HEK293 (cell line): Measurements from ENCODE around the gene TMEM81.
A peak's percentile ranks its signal among the peaks of the same experiment; 100 is the strongest.

ENCODE experiments used
- CTCF ChIA-PET: fragments of 350-600 bp; formaldehyde crosslinking; extraction: SDS; loops from one replicate; lab custom pipeline; 2021; ENCODE audit warnings: antibody characterized with exemption; lab: Yijun Ruan, JAX
- POLR2A ChIA-PET: fragments of 300-600 bp; formaldehyde crosslinking; extraction: SDS; loops from one replicate; lab custom pipeline; 2020; ENCODE audit warnings: antibody characterized with exemption, inconsistent platforms; lab: Yijun Ruan, JAX
- H3K27ac ChIP-seq: fragments of 200-500 bp; sonication (Bioruptor generic); 2 replicates; pipeline ENCODE4 v1.5.1; 2014; ENCODE audit warnings: low read depth, low read length, control low read depth, inconsistent platforms; ENCODE audit errors: extremely low read depth
- H3K36me3 ChIP-seq, 2 experiments: fragments of 200-500 bp in 1 of 2; sonication (Bioruptor generic) in 1 of 2; 1 replicate in 1 of 2; 2 replicates in 1 of 2; pipeline ENCODE4 v1.5.1; 2014 to 2017; ENCODE audit warnings: inconsistent platforms in 2 of 2, low read length in 2 of 2; ENCODE audit not compliant: control insufficient read depth in 2 of 2, insufficient read depth in 1 of 2
- H3K4me1 ChIP-seq: fragments of 200-500 bp; sonication (Bioruptor generic); 2 replicates; pipeline ENCODE4 v1.5.1; 2014; ENCODE audit warnings: mild to moderate bottlenecking, low read length, inconsistent platforms; ENCODE audit not compliant: control insufficient read depth, insufficient read depth
- H3K4me3 ChIP-seq: 2 replicates; pipeline ENCODE4 v1.5.1; 2011; ENCODE audit warnings: low read depth, mild to moderate bottlenecking, control low read depth, low read length, moderate library complexity
- H3K9me3 ChIP-seq: fragments of 200-500 bp; sonication (Bioruptor generic); 2 replicates; pipeline ENCODE4 v1.5.1; 2014; ENCODE audit warnings: low read depth, low read length, inconsistent platforms; ENCODE audit not compliant: control insufficient read depth, insufficient read depth
- EGR2 ChIP-seq: fragments of 450-650 bp; formaldehyde crosslinking; IDR thresholded peaks from 2 replicates; pipeline ENCODE4 v1.5.1; 2016; ENCODE audit warnings: low read depth, missing biosample characterization, missing genetic modification characterization
- GFI1B ChIP-seq: fragments of 450-650 bp; formaldehyde crosslinking; IDR thresholded peaks from 2 replicates; pipeline ENCODE4 v1.5.1; 2016; ENCODE audit warnings: missing biosample characterization, missing genetic modification characterization
- HOXD13 ChIP-seq: sonication (generic); formaldehyde crosslinking; IDR thresholded peaks from 2 replicates; pipeline ENCODE4 v1.8.0; 2022; ENCODE audit warnings: missing genetic modification reagents, borderline replicate concordance
- KLF10 ChIP-seq: fragments of 450-650 bp; IDR thresholded peaks from 2 replicates; pipeline ENCODE4 v1.5.1; 2018; ENCODE audit warnings: missing biosample characterization, mild to moderate bottlenecking, missing genetic modification characterization
- KLF17 ChIP-seq: fragments of 450-650 bp; formaldehyde crosslinking; IDR thresholded peaks from 2 replicates; pipeline ENCODE4 v1.5.1; 2016; ENCODE audit warnings: missing biosample characterization, missing genetic modification characterization
- TRIM28 ChIP-seq: IDR thresholded peaks from 2 replicates; pipeline ENCODE4 v1.6.1; 2011; ENCODE audit warnings: low read length, control low read depth, borderline replicate concordance
- ZBTB11 ChIP-seq: fragments of 450-650 bp; formaldehyde crosslinking; conservative IDR thresholded peaks from 2 replicates; pipeline ENCODE4 v1.5.1; 2016; ENCODE audit warnings: low read depth, missing biosample characterization, missing genetic modification characterization
- ZFP3 ChIP-seq: fragments of 450-650 bp; formaldehyde crosslinking; IDR thresholded peaks from 2 replicates; pipeline ENCODE4 v1.5.1; 2016; ENCODE audit warnings: low read depth, missing biosample characterization, missing genetic modification characterization
- ZFP69B ChIP-seq: fragments of 450-650 bp; formaldehyde crosslinking; IDR thresholded peaks from 2 replicates; pipeline ENCODE4 v1.5.1; 2016; ENCODE audit warnings: missing biosample characterization, missing genetic modification characterization
- ZNF223 ChIP-seq: fragments of 450-650 bp; formaldehyde crosslinking; IDR thresholded peaks from 2 replicates; pipeline ENCODE4 v1.5.1; 2016; ENCODE audit warnings: missing biosample characterization, missing genetic modification characterization
- ZNF571 ChIP-seq: fragments of 450-650 bp; formaldehyde crosslinking; IDR thresholded peaks from 2 replicates; pipeline ENCODE4 v1.5.0; 2017; ENCODE audit warnings: missing biosample characterization, missing genetic modification characterization
- ZNF585B ChIP-seq: fragments of 450-650 bp; formaldehyde crosslinking; IDR thresholded peaks from 2 replicates; pipeline ENCODE4 v1.5.1; 2016; ENCODE audit warnings: missing biosample characterization, missing genetic modification characterization
- ZNF600 ChIP-seq: fragments of 450-650 bp; formaldehyde crosslinking; IDR thresholded peaks from 2 replicates; pipeline ENCODE4 v1.5.1; 2016; ENCODE audit warnings: missing biosample characterization, missing genetic modification characterization
- ZNF626 ChIP-seq: fragments of 450-650 bp; sonication (Bioruptor Pico); formaldehyde crosslinking; IDR thresholded peaks from 2 replicates; pipeline ENCODE4 v1.5.1; 2018; ENCODE audit warnings: missing biosample characterization, missing genetic modification characterization, inconsistent platforms
- ZNF654 ChIP-seq: fragments of 450-650 bp; formaldehyde crosslinking; IDR thresholded peaks from 2 replicates; pipeline ENCODE4 v1.5.1; 2016; ENCODE audit warnings: low read depth, missing biosample characterization, missing genetic modification characterization
- ZNF658 ChIP-seq: fragments of 450-650 bp; formaldehyde crosslinking; IDR thresholded peaks from 2 replicates; pipeline ENCODE4; 2016; ENCODE audit warnings: missing biosample characterization, missing genetic modification characterization
- ZNF785 ChIP-seq: fragments of 450-650 bp; formaldehyde crosslinking; IDR thresholded peaks from 2 replicates; pipeline ENCODE4 v1.5.1; 2016; ENCODE audit warnings: missing biosample characterization, missing genetic modification characterization
- ZSCAN23 ChIP-seq: fragments of 450-650 bp; formaldehyde crosslinking; IDR thresholded peaks from 2 replicates; pipeline ENCODE4 v1.5.1; 2016; ENCODE audit warnings: missing biosample characterization, missing genetic modification characterization
- TF ChIP-seq, protein P1 (sequence below): fragments of 450-650 bp; formaldehyde crosslinking; IDR thresholded peaks from 2 replicates; pipeline ENCODE4 v1.5.1; 2017; ENCODE audit warnings: missing biosample characterization, missing genetic modification characterization
- TF ChIP-seq, protein P2 (sequence below): fragments of 450-650 bp; formaldehyde crosslinking; IDR thresholded peaks from 2 replicates; pipeline ENCODE4 v1.5.1; 2016; ENCODE audit warnings: missing biosample characterization, missing genetic modification characterization

TMEM81 gene

GRCh38 chr1:205128050-205128449, 43.8 kb upstream of the TMEM81 start:
- H3K27ac ChIP-seq, result no peak overlapping the region
- no peak for TF ChIP-seq ZNF785 (tag by site-specific recombination)
- TF ChIP-seq ZNF585B, result peak; percentile 8; the same call in 1 of the 2 replicates
- TF ChIP-seq, protein P1, sequence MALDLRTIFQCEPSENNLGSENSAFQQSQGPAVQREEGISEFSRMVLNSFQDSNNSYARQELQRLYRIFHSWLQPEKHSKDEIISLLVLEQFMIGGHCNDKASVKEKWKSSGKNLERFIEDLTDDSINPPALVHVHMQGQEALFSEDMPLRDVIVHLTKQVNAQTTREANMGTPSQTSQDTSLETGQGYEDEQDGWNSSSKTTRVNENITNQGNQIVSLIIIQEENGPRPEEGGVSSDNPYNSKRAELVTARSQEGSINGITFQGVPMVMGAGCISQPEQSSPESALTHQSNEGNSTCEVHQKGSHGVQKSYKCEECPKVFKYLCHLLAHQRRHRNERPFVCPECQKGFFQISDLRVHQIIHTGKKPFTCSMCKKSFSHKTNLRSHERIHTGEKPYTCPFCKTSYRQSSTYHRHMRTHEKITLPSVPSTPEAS (tag by site-specific recombination), result 0 out of 2 replicates have a peak, but pooled peaks have one; percentile 22
- no peaks in the 10 kb centered on the region for H3K9me3 ChIP-seq
- POLR2A ChIA-PET, result no interaction called here
- H3K36me3 ChIP-seq, result no peaks in the 10 kb centered on the region
- H3K4me3 ChIP-seq, result no peak overlapping the region
- no peaks in the 10 kb centered on the region for H3K4me1 ChIP-seq
- CTCF ChIA-PET, result interaction anchor here (0.6 kb wide), 1 partner anchor 14 kb away, joined by 3 read pairs; no protein-coding TSS in a partner anchor

- TF ChIP-seq GFI1B (tag by site-specific recombination) (no peak), KLF17 (tag by site-specific recombination) (no peak), ZNF654 (tag by site-specific recombination) (no peak), HOXD13 (CRISPR knock-in tag) (no peak), ZNF571 (no peak), ZBTB11 (tag by site-specific recombination) (no peak)
- Histone ChIP-seq H3K27ac (no peak overlapping the region), H3K4me1 (no peaks in the 10 kb centered on the region), H3K9me3 (no peaks in the 10 kb centered on the region), H3K4me3 (no peak overlapping the region), H3K36me3 (no peaks in the 10 kb centered on the region)
- ChIA-PET POLR2A (no interaction called here), CTCF (no interaction called here)
Measured at GRCh38 chr1:205127646-205128045, 43.4 kb upstream of the TMEM81 start.

GRCh38 chr1:205124726-205125125, 40.5 kb upstream of the TMEM81 start:
- Histone ChIP-seq H3K4me1 (0 out of 2 replicates have a peak, but pooled peaks cover 2% of the 10 kb centered on the region), H3K27ac (no peak overlapping the region), H3K9me3 (no peaks in the 10 kb centered on the region), H3K4me3 (no peak overlapping the region), H3K36me3 (no peaks in the 10 kb centered on the region)
- no peak for TF ChIP-seq ZNF223
- CTCF ChIA-PET, result no interaction called here
- POLR2A ChIA-PET, result no interaction called here

GRCh38 chr1:205122489-205122882, 38.2 kb upstream of the TMEM81 start:
- POLR2A ChIA-PET, result interaction anchor here (1.1 to 2.7 kb wide), 2 partner anchors 19 to 106 kb away, joined by 3 to 20 read pairs; partner anchors contain the start of gene TMCC2
- CTCF ChIA-PET, result interaction anchor here (0.6 to 3.8 kb wide), 14 partner anchors 9 to 208 kb away, joined by 3 to 22 read pairs (median 4); no protein-coding TSS in a partner anchor
- Histone ChIP-seq H3K4me1 (0 out of 2 replicates have a peak, but pooled peaks cover 2% of the 10 kb centered on the region), H3K27ac (peak overlapping the region; percentile 71; the same call in 1 of the 2 replicates), H3K4me3 (peak overlapping the region; percentile 96), H3K9me3 (no peaks in the 10 kb centered on the region), H3K36me3 (peaks cover 3 to 8% of the 10 kb centered on the region in 2 experiments; a peak in 2 of 3 replicates)
- TF ChIP-seq ZFP3 (tag by site-specific recombination) (no peak), ZSCAN23 (tag by site-specific recombination) (no peak), ZNF600 (tag by site-specific recombination) (0 out of 2 replicates have a peak, but pooled peaks have one; percentile 7), KLF10 (tag by site-specific recombination) (no peak), EGR2 (tag by site-specific recombination) (no peak), ZFP69B (tag by site-specific recombination) (no peak), ZNF658 (tag by site-specific recombination) (no peak), ZNF626 (tag by site-specific recombination) (no peak), TRIM28 (no peak)
- TF ChIP-seq, protein P2, sequence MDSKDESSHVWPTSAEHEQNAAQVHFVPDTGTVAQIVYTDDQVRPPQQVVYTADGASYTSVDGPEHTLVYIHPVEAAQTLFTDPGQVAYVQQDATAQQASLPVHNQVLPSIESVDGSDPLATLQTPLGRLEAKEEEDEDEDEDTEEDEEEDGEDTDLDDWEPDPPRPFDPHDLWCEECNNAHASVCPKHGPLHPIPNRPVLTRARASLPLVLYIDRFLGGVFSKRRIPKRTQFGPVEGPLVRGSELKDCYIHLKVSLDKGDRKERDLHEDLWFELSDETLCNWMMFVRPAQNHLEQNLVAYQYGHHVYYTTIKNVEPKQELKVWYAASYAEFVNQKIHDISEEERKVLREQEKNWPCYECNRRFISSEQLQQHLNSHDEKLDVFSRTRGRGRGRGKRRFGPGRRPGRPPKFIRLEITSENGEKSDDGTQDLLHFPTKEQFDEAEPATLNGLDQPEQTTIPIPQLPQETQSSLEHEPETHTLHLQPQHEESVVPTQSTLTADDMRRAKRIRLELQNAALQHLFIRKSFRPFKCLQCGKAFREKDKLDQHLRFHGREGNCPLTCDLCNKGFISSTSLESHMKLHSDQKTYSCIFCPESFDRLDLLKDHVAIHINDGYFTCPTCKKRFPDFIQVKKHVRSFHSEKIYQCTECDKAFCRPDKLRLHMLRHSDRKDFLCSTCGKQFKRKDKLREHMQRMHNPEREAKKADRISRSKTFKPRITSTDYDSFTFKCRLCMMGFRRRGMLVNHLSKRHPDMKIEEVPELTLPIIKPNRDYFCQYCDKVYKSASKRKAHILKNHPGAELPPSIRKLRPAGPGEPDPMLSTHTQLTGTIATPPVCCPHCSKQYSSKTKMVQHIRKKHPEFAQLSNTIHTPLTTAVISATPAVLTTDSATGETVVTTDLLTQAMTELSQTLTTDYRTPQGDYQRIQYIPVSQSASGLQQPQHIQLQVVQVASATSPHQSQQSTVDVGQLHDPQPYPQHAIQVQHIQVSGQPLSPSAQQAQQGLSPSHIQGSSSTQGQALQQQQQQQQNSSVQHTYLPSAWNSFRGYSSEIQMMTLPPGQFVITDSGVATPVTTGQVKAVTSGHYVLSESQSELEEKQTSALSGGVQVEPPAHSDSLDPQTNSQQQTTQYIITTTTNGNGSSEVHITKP (tag by site-specific recombination), result peak; percentile 11; the same call in 1 of the 2 replicates
